ENCODE measurements around the gene CLCA4. TPM values are rescaled to one million over a fixed set of nuclear protein-coding genes. Genes with fewer than 3 reads are reported as not detected.

Gene CLCA4, protein sequence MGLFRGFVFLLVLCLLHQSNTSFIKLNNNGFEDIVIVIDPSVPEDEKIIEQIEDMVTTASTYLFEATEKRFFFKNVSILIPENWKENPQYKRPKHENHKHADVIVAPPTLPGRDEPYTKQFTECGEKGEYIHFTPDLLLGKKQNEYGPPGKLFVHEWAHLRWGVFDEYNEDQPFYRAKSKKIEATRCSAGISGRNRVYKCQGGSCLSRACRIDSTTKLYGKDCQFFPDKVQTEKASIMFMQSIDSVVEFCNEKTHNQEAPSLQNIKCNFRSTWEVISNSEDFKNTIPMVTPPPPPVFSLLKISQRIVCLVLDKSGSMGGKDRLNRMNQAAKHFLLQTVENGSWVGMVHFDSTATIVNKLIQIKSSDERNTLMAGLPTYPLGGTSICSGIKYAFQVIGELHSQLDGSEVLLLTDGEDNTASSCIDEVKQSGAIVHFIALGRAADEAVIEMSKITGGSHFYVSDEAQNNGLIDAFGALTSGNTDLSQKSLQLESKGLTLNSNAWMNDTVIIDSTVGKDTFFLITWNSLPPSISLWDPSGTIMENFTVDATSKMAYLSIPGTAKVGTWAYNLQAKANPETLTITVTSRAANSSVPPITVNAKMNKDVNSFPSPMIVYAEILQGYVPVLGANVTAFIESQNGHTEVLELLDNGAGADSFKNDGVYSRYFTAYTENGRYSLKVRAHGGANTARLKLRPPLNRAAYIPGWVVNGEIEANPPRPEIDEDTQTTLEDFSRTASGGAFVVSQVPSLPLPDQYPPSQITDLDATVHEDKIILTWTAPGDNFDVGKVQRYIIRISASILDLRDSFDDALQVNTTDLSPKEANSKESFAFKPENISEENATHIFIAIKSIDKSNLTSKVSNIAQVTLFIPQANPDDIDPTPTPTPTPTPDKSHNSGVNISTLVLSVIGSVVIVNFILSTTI
- not detected for total RNA-seq

DNA sequence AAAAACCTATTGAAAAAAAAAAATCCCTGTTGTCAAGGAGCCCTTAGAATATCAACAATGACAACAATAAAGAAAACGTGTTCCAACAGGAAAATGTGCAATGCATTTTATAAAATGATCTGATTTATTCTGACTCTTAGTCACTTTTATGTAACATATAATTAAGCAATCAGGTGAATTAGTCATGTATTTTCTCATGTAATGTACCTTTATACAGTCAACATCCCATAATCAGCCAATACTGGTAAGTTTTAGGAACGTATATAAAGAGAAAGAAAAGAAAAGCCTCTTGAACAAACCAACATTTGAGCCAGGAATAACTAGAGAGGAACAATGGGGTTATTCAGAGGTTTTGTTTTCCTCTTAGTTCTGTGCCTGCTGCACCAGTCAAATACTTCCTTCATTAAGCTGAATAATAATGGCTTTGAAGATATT lies at the start of gene CLCA4:
Gene CLCA4, plus strand, starts transcription at position 292 of the 435 bp plus-strand sequence. Its CDS starts 42 bp downstream, at position 334.
- TF ChIP-seq POLR2A (IDR thresholded peaks at IDR 0.05): no peak
- TF ChIP-seq, protein P1, sequence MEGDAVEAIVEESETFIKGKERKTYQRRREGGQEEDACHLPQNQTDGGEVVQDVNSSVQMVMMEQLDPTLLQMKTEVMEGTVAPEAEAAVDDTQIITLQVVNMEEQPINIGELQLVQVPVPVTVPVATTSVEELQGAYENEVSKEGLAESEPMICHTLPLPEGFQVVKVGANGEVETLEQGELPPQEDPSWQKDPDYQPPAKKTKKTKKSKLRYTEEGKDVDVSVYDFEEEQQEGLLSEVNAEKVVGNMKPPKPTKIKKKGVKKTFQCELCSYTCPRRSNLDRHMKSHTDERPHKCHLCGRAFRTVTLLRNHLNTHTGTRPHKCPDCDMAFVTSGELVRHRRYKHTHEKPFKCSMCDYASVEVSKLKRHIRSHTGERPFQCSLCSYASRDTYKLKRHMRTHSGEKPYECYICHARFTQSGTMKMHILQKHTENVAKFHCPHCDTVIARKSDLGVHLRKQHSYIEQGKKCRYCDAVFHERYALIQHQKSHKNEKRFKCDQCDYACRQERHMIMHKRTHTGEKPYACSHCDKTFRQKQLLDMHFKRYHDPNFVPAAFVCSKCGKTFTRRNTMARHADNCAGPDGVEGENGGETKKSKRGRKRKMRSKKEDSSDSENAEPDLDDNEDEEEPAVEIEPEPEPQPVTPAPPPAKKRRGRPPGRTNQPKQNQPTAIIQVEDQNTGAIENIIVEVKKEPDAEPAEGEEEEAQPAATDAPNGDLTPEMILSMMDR (IDR thresholded peaks at IDR 0.05): no peak
- no peak within 1 kb of the TSS for H3K4me3 ChIP-seq (replicated peaks in 1 of 3)
- H3K4me1 ChIP-seq: no peaks in the 10 kb centered on the region
- H3K36me3 ChIP-seq: no peaks in the 10 kb centered on the region
- no peaks in the 10 kb centered on the region for H3K27me3 ChIP-seq
- intact Hi-C loops (cut with DNase I): no loop called here
- no peak within 1 kb of the TSS for H3K27ac ChIP-seq
- 38 to 47% methylated on average over 2 of the region's 2 CpGs for WGBS, 2 donors
- H3K9me3 ChIP-seq: no peaks in the 10 kb centered on the region
- DNase-seq: no peak

DNA sequence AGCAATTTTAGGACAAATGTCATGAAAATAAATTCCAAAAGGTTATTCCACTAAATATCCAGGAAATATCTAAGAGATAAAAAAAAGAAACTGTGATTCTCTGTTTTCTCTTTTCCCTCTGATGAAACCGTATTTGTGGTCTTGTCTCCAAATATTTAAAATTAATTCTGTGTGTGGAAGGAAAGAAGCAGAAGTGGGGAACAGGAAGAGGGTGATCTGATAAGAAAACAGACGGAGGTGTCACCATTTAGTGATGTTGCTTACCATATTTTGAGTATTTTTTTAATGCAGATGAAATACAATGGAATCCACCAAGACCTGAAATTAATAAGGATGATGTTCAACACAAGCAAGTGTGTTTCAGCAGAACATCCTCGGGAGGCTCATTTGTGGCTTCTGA lies 48.6 kb upstream of the CLCA4 start:
- no peak overlapping the region for H3K4me3 ChIP-seq (replicated peaks in 1 of 3)
- WGBS, 2 donors: 85 to 91% methylated on average over 3 of the region's 3 CpGs
- no peaks in the 10 kb centered on the region for H3K9me3 ChIP-seq
- TF ChIP-seq, protein P1 (IDR thresholded peaks at IDR 0.05): no peak
- TF ChIP-seq POLR2A (IDR thresholded peaks at IDR 0.05): no peak
- H3K4me1 ChIP-seq: peaks cover 0 to 5% of the 10 kb centered on the region in 2 donors
- H3K36me3 ChIP-seq: no peaks in the 10 kb centered on the region
- H3K27me3 ChIP-seq: no peaks in the 10 kb centered on the region
- H3K27ac ChIP-seq: no peak overlapping the region
- no peak for DNase-seq
- intact Hi-C loops (cut with DNase I): loop anchor here (10.0 kb wide), 1 partner anchor 123 kb away; no protein-coding TSS in a partner anchor

DNA sequence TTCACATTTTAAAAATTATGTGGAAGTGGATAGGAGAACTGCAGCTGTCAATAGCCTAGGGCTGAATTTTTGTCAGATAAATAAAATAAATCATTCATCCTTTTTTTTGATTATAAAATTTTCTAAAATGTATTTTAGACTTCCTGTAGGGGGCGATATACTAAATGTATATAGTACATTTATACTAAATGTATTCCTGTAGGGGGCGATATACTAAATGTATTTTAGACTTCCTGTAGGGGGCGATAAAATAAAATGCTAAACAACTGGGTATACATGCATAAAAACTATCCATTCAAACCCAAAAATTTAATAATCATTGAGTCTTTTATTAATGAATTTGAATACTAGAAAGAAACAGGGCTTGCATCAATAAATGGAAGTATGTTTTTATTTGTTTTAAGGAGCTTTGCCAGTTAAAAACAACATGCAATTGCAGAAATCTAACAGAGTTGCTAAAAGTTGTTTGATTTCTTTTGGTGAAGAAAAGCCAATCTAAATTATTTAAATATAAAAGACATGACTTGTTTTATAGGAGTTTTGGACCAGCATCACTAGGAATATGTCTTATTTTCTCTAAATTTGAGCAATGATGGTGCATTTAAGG lies 46.8 kb upstream of the CLCA4 start:
- Histone ChIP-seq H3K27me3 (no peaks in the 10 kb centered on the region), H3K36me3 (no peaks in the 10 kb centered on the region), H3K9me3 (no peaks in the 10 kb centered on the region), H3K4me3 (replicated peaks in 1 of 3) (no peak overlapping the region), H3K4me1 (peaks cover 0 to 14% of the 10 kb centered on the region in 2 donors), H3K27ac (no peak overlapping the region)
- 13 to 21% methylated on average over 3 of the region's 3 CpGs for WGBS, 2 donors
- TF ChIP-seq POLR2A (IDR thresholded peaks at IDR 0.05): no peak
- TF ChIP-seq, protein P1 (IDR thresholded peaks at IDR 0.05): peak; percentile 44 to 86 (median 76)
- intact Hi-C loops (cut with DNase I): loop anchor here (10.0 kb wide), 1 partner anchor 125 kb away; no protein-coding TSS in a partner anchor
- no peak for DNase-seq

DNA sequence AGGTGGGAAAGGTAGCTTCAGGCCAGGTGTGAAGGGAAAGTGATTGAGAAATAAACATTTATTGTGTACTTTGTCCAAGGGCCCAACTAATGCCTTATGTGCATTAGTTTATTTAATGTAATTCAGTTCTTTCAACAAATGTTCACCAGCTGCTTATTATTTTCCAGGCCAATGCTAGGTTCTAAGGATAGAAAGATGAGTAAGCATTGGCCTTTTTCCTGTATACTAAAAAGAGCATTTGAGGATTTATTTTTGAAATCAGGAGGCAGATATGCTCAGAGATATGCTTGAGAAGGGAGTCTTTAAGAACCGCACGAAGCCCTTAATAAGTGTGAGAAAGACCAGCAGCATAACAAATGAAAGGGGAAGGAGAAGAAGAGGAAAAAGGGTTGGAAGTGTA lies 46.2 kb upstream of the CLCA4 start:
- Histone ChIP-seq H3K9me3 (no peaks in the 10 kb centered on the region), H3K36me3 (no peaks in the 10 kb centered on the region), H3K4me1 (peaks cover 0 to 14% of the 10 kb centered on the region in 2 donors), H3K27me3 (no peaks in the 10 kb centered on the region), H3K4me3 (replicated peaks in 1 of 3) (no peak overlapping the region), H3K27ac (no peak overlapping the region)
- 82 to 85% methylated on average over 2 of the region's 2 CpGs for WGBS, 2 donors
- intact Hi-C loops (cut with DNase I): no loop called here
- DNase-seq: no peak
- no peak for TF ChIP-seq POLR2A (IDR thresholded peaks at IDR 0.05)
- TF ChIP-seq, protein P1 (IDR thresholded peaks at IDR 0.05): no peak
